ENCODE measurements around the gene ADAMTS2.

DNA sequence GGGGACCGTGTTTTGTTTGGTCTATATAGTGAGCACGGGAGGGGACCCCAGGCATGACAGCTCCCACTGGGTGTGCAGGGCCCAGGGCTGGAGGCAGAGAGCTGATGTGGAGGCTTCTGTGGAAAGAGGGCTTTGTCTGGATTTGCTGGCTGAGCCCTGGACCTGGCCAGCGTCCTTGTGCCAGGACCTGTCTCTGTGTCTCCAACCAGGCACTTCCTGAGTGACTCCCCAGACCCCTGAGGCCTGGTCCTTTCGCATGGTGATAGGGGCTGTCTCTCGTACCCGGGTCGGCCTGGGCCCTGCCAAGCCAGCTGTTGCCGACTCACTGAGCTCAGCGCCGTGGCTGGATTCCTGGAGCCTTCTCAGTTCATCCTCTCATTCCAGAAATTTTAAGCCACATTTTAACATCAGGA is 77.6 kb downstream of the ADAMTS2 start:
- TF ChIP-seq POLR2A (IDR thresholded peaks at IDR 0.05): no peak
- TF ChIP-seq, protein P1, sequence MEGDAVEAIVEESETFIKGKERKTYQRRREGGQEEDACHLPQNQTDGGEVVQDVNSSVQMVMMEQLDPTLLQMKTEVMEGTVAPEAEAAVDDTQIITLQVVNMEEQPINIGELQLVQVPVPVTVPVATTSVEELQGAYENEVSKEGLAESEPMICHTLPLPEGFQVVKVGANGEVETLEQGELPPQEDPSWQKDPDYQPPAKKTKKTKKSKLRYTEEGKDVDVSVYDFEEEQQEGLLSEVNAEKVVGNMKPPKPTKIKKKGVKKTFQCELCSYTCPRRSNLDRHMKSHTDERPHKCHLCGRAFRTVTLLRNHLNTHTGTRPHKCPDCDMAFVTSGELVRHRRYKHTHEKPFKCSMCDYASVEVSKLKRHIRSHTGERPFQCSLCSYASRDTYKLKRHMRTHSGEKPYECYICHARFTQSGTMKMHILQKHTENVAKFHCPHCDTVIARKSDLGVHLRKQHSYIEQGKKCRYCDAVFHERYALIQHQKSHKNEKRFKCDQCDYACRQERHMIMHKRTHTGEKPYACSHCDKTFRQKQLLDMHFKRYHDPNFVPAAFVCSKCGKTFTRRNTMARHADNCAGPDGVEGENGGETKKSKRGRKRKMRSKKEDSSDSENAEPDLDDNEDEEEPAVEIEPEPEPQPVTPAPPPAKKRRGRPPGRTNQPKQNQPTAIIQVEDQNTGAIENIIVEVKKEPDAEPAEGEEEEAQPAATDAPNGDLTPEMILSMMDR (IDR thresholded peaks at IDR 0.05): no peak
